HEK293 (cell line): ENCODE measurements around the gene AK5.

Experiments used
- CTCF ChIA-PET: fragments of 350-600 bp; formaldehyde crosslinking; extraction: SDS; loops from one replicate; lab custom pipeline; 2021; ENCODE audit warnings: antibody characterized with exemption; lab: Yijun Ruan, JAX
- POLR2A ChIA-PET: fragments of 300-600 bp; formaldehyde crosslinking; extraction: SDS; loops from one replicate; lab custom pipeline; 2020; ENCODE audit warnings: antibody characterized with exemption, inconsistent platforms; lab: Yijun Ruan, JAX
- H3K27ac ChIP-seq: fragments of 200-500 bp; sonication (Bioruptor generic); 2 replicates; pipeline ENCODE4 v1.5.1; 2014; ENCODE audit warnings: low read depth, low read length, control low read depth, inconsistent platforms; ENCODE audit errors: extremely low read depth
- H3K36me3 ChIP-seq, 2 experiments: fragments of 200-500 bp in 1 of 2; sonication (Bioruptor generic) in 1 of 2; 1 replicate in 1 of 2; 2 replicates in 1 of 2; pipeline ENCODE4 v1.5.1; 2014 to 2017; ENCODE audit warnings: inconsistent platforms in 2 of 2, low read length in 2 of 2; ENCODE audit not compliant: control insufficient read depth in 2 of 2, insufficient read depth in 1 of 2
- H3K4me1 ChIP-seq: fragments of 200-500 bp; sonication (Bioruptor generic); 2 replicates; pipeline ENCODE4 v1.5.1; 2014; ENCODE audit warnings: mild to moderate bottlenecking, low read length, inconsistent platforms; ENCODE audit not compliant: control insufficient read depth, insufficient read depth
- H3K4me3 ChIP-seq: 2 replicates; pipeline ENCODE4 v1.5.1; 2011; ENCODE audit warnings: low read depth, mild to moderate bottlenecking, control low read depth, low read length, moderate library complexity
- H3K9me3 ChIP-seq: fragments of 200-500 bp; sonication (Bioruptor generic); 2 replicates; pipeline ENCODE4 v1.5.1; 2014; ENCODE audit warnings: low read depth, low read length, inconsistent platforms; ENCODE audit not compliant: control insufficient read depth, insufficient read depth
- BCL11A ChIP-seq: fragments of 450-650 bp; formaldehyde crosslinking; IDR thresholded peaks from 2 replicates; pipeline ENCODE4 v1.5.1; 2016; ENCODE audit warnings: low read depth, missing biosample characterization, missing genetic modification characterization
- KLF16 ChIP-seq: fragments of 450-650 bp; formaldehyde crosslinking; IDR thresholded peaks from 2 replicates; pipeline ENCODE4 v1.5.1; 2017; ENCODE audit warnings: missing biosample characterization, missing genetic modification characterization
- RBAK ChIP-seq: fragments of 450-650 bp; formaldehyde crosslinking; IDR thresholded peaks from 2 replicates; pipeline ENCODE4 v1.5.1; 2016; ENCODE audit warnings: missing biosample characterization, missing genetic modification characterization
- TCF7L2 ChIP-seq: IDR thresholded peaks from 2 replicates; pipeline ENCODE4 v1.6.1; 2011; ENCODE audit warnings: low read depth, mild to moderate bottlenecking, inconsistent platforms, low read length, moderate library complexity, borderline replicate concordance
- WT1 ChIP-seq: fragments of 450-650 bp; formaldehyde crosslinking; IDR thresholded peaks from 2 replicates; pipeline ENCODE4 v1.5.1; 2016; ENCODE audit warnings: missing biosample characterization, missing genetic modification characterization
- ZBTB21 ChIP-seq: fragments of 450-650 bp; formaldehyde crosslinking; IDR thresholded peaks from 2 replicates; pipeline ENCODE4 v1.5.1; 2017; ENCODE audit warnings: missing biosample characterization, missing genetic modification characterization
- ZBTB8A ChIP-seq: fragments of 450-650 bp; formaldehyde crosslinking; IDR thresholded peaks from 2 replicates; pipeline ENCODE4 v1.5.1; 2016; ENCODE audit warnings: missing biosample characterization, missing genetic modification characterization
- ZNF121 ChIP-seq: fragments of 450-650 bp; formaldehyde crosslinking; IDR thresholded peaks from 2 replicates; pipeline ENCODE4 v1.5.1; 2016; ENCODE audit warnings: missing biosample characterization, missing genetic modification characterization
- ZNF140 ChIP-seq: fragments of 450-650 bp; formaldehyde crosslinking; IDR thresholded peaks from 2 replicates; pipeline ENCODE4 v1.5.1; 2016; ENCODE audit warnings: missing biosample characterization, missing genetic modification characterization
- ZNF19 ChIP-seq: fragments of 450-650 bp; formaldehyde crosslinking; IDR thresholded peaks from 2 replicates; pipeline ENCODE4; 2016; ENCODE audit warnings: missing biosample characterization, missing genetic modification characterization, low read depth
- ZNF202 ChIP-seq: fragments of 450-650 bp; formaldehyde crosslinking; IDR thresholded peaks from 2 replicates; pipeline ENCODE4 v1.5.1; 2016; ENCODE audit warnings: missing biosample characterization, missing genetic modification characterization, borderline replicate concordance
- ZNF214 ChIP-seq: fragments of 450-650 bp; formaldehyde crosslinking; IDR thresholded peaks from 2 replicates; pipeline ENCODE4 v1.5.1; 2017; ENCODE audit warnings: missing biosample characterization, mild to moderate bottlenecking, missing genetic modification characterization, borderline replicate concordance
- ZNF24 ChIP-seq: fragments of 450-650 bp; formaldehyde crosslinking; IDR thresholded peaks from 2 replicates; pipeline ENCODE4 v1.5.1; 2016; ENCODE audit warnings: missing biosample characterization, missing genetic modification characterization
- ZNF398 ChIP-seq: fragments of 450-650 bp; formaldehyde crosslinking; IDR thresholded peaks from 2 replicates; pipeline ENCODE4 v1.5.1; 2017; ENCODE audit warnings: missing biosample characterization, missing genetic modification characterization
- ZNF488 ChIP-seq: fragments of 450-650 bp; formaldehyde crosslinking; IDR thresholded peaks from 2 replicates; pipeline ENCODE4 v1.5.1; 2016; ENCODE audit warnings: missing biosample characterization, missing genetic modification characterization
- ZNF514 ChIP-seq: fragments of 450-650 bp; formaldehyde crosslinking; IDR thresholded peaks from 2 replicates; pipeline ENCODE4 v1.5.1; 2016; ENCODE audit warnings: missing biosample characterization, missing genetic modification characterization
- ZNF558 ChIP-seq: fragments of 450-650 bp; formaldehyde crosslinking; IDR thresholded peaks from 2 replicates; pipeline ENCODE4 v1.5.1; 2016; ENCODE audit warnings: missing biosample characterization, missing genetic modification characterization
- ZNF580 ChIP-seq: fragments of 450-650 bp; formaldehyde crosslinking; IDR thresholded peaks from 2 replicates; pipeline ENCODE4 v1.5.1; 2016; ENCODE audit warnings: missing biosample characterization, missing genetic modification characterization
- ZNF629 ChIP-seq: fragments of 450-650 bp; formaldehyde crosslinking; IDR thresholded peaks from 2 replicates; pipeline ENCODE4 v1.5.1; 2017; ENCODE audit warnings: missing biosample characterization, missing genetic modification characterization
- ZNF776 ChIP-seq: fragments of 450-650 bp; formaldehyde crosslinking; IDR thresholded peaks from 2 replicates; pipeline ENCODE4 v1.5.0; 2017; ENCODE audit warnings: missing biosample characterization, missing genetic modification characterization, borderline replicate concordance
- ZSCAN23 ChIP-seq: fragments of 450-650 bp; formaldehyde crosslinking; IDR thresholded peaks from 2 replicates; pipeline ENCODE4 v1.5.1; 2016; ENCODE audit warnings: missing biosample characterization, missing genetic modification characterization
- TF ChIP-seq, protein P1 (sequence below): fragments of 450-650 bp; formaldehyde crosslinking; IDR thresholded peaks from 2 replicates; pipeline ENCODE4 v1.5.1; 2016; ENCODE audit warnings: missing biosample characterization, missing genetic modification characterization, borderline replicate concordance

Gene AK5

GRCh38 chr1:77552626-77553025, 270.8 kb downstream of the AK5 start:
- CTCF ChIA-PET = no interaction called here
- H3K9me3 ChIP-seq = no peaks in the 10 kb centered on the region
- no peak overlapping the region for H3K4me3 ChIP-seq
- H3K4me1 ChIP-seq = no peaks in the 10 kb centered on the region
- POLR2A ChIA-PET = no interaction called here
- H3K36me3 ChIP-seq = no peaks in the 10 kb centered on the region
- H3K27ac ChIP-seq = no peak overlapping the region
- TF ChIP-seq RBAK (tag by site-specific recombination) (no peak), ZNF121 (peak; percentile 68; the same call in 1 of the 2 replicates)

DNA sequence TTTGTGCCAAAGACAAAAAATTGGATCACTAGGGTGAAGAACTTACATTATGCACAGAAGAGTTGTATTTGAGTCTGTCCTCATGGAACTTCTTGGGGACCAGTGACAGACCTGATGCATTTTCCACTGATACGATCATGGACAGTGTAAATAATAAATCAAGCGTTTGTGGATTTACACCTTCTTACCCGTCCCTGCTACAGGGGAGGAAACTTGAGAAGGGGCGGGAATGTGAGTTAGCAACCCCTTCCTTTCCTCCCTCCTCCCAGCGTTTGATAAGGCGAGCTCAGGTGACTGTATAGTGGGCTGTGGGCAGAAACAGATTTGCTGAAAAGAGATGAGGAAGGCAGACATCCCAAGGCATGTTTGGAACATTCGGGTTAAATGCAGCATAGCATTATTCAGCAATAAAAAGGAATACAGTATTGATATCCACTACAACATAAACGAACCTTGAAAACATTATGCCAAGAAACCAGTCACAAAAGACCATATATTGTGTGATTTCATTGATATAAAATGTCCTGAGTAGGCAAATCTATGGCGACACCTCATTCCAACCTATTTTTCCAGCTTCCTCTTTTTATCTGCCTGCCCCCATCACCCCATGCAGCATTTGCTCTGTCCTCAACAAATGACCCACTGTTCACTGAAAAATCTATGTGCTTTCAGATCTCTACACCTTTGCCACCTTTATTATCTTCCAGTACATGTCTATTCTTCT, 271.9 kb downstream of the AK5 start:
- no peaks in the 10 kb centered on the region for H3K4me1 ChIP-seq
- ChIA-PET CTCF (interaction anchor here (0.5 kb wide), 1 partner anchor 26 kb away, joined by 3 read pairs; no protein-coding TSS in a partner anchor), POLR2A (no interaction called here)
- H3K27ac ChIP-seq = no peak overlapping the region
- no peak for TF ChIP-seq TCF7L2
- TF ChIP-seq ZNF776 (tag by site-specific recombination) = no peak
- TF ChIP-seq ZNF580 (tag by site-specific recombination) = no peak
- TF ChIP-seq KLF16 (tag by site-specific recombination) = no peak
- 0 out of 2 replicates have a peak, but pooled peaks have one; percentile 44 for TF ChIP-seq WT1 (tag by site-specific recombination)
- peak; percentile 43; the same call in 1 of the 2 replicates for TF ChIP-seq ZNF398 (tag by site-specific recombination)
- no peaks in the 10 kb centered on the region for H3K36me3 ChIP-seq
- no peak overlapping the region for H3K4me3 ChIP-seq
- H3K9me3 ChIP-seq = no peaks in the 10 kb centered on the region

GRCh38 chr1:77556045-77556444, 274.2 kb downstream of the AK5 start:
- peaks cover 0 to 3% of the 10 kb centered on the region in 2 experiments; a peak in 1 of 3 replicates for H3K36me3 ChIP-seq
- H3K9me3 ChIP-seq = no peaks in the 10 kb centered on the region
- ChIA-PET POLR2A (interaction anchor here (0.6 kb wide), 1 partner anchor 118 kb away, joined by 3 read pairs; no protein-coding TSS in a partner anchor), CTCF (interaction anchor here (0.9 to 1.0 kb wide), 2 partner anchors 23 to 26 kb away, joined by 3 to 4 read pairs; no protein-coding TSS in a partner anchor)
- no peak overlapping the region for H3K27ac ChIP-seq
- no peaks in the 10 kb centered on the region for H3K4me1 ChIP-seq
- TF ChIP-seq ZSCAN23 (tag by site-specific recombination) (no peak), ZNF140 (no peak), ZNF558 (tag by site-specific recombination) (no peak), ZBTB8A (tag by site-specific recombination) (no peak), ZNF514 (no peak), ZNF488 (tag by site-specific recombination) (no peak), ZNF202 (tag by site-specific recombination) (no peak), ZBTB21 (tag by site-specific recombination) (no peak), ZNF214 (tag by site-specific recombination) (no peak), ZNF19 (tag by site-specific recombination) (no peak), ZNF24 (no peak), ZNF629 (tag by site-specific recombination) (no peak), BCL11A (tag by site-specific recombination) (no peak)
- TF ChIP-seq, protein P1, sequence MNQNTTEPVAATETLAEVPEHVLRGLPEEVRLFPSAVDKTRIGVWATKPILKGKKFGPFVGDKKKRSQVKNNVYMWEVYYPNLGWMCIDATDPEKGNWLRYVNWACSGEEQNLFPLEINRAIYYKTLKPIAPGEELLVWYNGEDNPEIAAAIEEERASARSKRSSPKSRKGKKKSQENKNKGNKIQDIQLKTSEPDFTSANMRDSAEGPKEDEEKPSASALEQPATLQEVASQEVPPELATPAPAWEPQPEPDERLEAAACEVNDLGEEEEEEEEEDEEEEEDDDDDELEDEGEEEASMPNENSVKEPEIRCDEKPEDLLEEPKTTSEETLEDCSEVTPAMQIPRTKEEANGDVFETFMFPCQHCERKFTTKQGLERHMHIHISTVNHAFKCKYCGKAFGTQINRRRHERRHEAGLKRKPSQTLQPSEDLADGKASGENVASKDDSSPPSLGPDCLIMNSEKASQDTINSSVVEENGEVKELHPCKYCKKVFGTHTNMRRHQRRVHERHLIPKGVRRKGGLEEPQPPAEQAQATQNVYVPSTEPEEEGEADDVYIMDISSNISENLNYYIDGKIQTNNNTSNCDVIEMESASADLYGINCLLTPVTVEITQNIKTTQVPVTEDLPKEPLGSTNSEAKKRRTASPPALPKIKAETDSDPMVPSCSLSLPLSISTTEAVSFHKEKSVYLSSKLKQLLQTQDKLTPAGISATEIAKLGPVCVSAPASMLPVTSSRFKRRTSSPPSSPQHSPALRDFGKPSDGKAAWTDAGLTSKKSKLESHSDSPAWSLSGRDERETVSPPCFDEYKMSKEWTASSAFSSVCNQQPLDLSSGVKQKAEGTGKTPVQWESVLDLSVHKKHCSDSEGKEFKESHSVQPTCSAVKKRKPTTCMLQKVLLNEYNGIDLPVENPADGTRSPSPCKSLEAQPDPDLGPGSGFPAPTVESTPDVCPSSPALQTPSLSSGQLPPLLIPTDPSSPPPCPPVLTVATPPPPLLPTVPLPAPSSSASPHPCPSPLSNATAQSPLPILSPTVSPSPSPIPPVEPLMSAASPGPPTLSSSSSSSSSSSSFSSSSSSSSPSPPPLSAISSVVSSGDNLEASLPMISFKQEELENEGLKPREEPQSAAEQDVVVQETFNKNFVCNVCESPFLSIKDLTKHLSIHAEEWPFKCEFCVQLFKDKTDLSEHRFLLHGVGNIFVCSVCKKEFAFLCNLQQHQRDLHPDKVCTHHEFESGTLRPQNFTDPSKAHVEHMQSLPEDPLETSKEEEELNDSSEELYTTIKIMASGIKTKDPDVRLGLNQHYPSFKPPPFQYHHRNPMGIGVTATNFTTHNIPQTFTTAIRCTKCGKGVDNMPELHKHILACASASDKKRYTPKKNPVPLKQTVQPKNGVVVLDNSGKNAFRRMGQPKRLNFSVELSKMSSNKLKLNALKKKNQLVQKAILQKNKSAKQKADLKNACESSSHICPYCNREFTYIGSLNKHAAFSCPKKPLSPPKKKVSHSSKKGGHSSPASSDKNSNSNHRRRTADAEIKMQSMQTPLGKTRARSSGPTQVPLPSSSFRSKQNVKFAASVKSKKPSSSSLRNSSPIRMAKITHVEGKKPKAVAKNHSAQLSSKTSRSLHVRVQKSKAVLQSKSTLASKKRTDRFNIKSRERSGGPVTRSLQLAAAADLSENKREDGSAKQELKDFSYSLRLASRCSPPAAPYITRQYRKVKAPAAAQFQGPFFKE (tag by site-specific recombination) = no peak
- no peak overlapping the region for H3K4me3 ChIP-seq
